ENCODE results near the gene OR52E4. TPM values are rescaled to one million over a fixed set of nuclear protein-coding genes. Genes with fewer than 3 reads are reported as not detected.

OR52E4 gene
- total RNA-seq, 1 experiment from 2014 or later = not detected

DNA sequence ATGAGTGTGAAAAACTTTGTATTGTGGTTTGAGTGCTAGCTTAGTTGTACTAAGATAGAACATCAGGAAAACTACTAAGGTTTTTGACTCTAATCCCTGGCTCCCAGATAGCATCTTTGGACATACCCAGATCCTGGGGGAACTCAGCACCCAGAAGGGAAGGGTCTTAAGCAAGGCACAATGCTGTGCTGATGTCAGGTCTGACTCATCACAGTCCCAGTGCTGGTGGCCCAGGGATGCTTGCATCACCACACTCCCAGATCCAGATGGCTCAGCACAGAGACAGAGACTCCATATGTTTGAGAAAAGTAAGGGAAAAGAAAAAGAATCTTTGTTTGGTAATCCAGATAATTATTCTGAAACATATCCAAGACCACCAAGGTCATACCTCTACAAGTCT lies 43.4 kb downstream of the OR52E4 start:
- Mint-ChIP-seq H3K9me3 (peaks cover 63% of the 10 kb centered on the region), H3K27ac (no peak overlapping the region), H3K36me3 (peaks cover 16% of the 10 kb centered on the region), H3K4me1 (no peaks in the 10 kb centered on the region), H3K4me3 (no peak overlapping the region), H3K27me3 (ENCODE audit: low read depth) (peaks cover 6% of the 10 kb centered on the region)
- TF ChIP-seq, protein P1, sequence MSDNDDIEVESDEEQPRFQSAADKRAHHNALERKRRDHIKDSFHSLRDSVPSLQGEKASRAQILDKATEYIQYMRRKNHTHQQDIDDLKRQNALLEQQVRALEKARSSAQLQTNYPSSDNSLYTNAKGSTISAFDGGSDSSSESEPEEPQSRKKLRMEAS (CRISPR knock-in tag; IDR thresholded peaks at IDR 0.05) = no peak
- TF ChIP-seq, protein P2, sequence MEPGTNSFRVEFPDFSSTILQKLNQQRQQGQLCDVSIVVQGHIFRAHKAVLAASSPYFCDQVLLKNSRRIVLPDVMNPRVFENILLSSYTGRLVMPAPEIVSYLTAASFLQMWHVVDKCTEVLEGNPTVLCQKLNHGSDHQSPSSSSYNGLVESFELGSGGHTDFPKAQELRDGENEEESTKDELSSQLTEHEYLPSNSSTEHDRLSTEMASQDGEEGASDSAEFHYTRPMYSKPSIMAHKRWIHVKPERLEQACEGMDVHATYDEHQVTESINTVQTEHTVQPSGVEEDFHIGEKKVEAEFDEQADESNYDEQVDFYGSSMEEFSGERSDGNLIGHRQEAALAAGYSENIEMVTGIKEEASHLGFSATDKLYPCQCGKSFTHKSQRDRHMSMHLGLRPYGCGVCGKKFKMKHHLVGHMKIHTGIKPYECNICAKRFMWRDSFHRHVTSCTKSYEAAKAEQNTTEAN (CRISPR knock-in tag; IDR thresholded peaks at IDR 0.05) = no peak
- TF ChIP-seq, protein P3, sequence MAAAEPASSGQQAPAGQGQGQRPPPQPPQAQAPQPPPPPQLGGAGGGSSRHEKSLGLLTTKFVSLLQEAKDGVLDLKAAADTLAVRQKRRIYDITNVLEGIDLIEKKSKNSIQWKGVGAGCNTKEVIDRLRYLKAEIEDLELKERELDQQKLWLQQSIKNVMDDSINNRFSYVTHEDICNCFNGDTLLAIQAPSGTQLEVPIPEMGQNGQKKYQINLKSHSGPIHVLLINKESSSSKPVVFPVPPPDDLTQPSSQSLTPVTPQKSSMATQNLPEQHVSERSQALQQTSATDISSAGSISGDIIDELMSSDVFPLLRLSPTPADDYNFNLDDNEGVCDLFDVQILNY (CRISPR knock-in tag; IDR thresholded peaks at IDR 0.05) = no peak
- TF ChIP-seq, protein P4, sequence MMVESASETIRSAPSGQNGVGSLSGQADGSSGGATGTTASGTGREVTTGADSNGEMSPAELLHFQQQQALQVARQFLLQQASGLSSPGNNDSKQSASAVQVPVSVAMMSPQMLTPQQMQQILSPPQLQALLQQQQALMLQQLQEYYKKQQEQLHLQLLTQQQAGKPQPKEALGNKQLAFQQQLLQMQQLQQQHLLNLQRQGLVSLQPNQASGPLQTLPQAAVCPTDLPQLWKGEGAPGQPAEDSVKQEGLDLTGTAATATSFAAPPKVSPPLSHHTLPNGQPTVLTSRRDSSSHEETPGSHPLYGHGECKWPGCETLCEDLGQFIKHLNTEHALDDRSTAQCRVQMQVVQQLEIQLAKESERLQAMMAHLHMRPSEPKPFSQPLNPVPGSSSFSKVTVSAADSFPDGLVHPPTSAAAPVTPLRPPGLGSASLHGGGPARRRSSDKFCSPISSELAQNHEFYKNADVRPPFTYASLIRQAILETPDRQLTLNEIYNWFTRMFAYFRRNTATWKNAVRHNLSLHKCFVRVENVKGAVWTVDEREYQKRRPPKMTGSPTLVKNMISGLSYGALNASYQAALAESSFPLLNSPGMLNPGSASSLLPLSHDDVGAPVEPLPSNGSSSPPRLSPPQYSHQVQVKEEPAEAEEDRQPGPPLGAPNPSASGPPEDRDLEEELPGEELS (CRISPR knock-in tag; IDR thresholded peaks at IDR 0.05) = no peak
- TF ChIP-seq, protein P5, sequence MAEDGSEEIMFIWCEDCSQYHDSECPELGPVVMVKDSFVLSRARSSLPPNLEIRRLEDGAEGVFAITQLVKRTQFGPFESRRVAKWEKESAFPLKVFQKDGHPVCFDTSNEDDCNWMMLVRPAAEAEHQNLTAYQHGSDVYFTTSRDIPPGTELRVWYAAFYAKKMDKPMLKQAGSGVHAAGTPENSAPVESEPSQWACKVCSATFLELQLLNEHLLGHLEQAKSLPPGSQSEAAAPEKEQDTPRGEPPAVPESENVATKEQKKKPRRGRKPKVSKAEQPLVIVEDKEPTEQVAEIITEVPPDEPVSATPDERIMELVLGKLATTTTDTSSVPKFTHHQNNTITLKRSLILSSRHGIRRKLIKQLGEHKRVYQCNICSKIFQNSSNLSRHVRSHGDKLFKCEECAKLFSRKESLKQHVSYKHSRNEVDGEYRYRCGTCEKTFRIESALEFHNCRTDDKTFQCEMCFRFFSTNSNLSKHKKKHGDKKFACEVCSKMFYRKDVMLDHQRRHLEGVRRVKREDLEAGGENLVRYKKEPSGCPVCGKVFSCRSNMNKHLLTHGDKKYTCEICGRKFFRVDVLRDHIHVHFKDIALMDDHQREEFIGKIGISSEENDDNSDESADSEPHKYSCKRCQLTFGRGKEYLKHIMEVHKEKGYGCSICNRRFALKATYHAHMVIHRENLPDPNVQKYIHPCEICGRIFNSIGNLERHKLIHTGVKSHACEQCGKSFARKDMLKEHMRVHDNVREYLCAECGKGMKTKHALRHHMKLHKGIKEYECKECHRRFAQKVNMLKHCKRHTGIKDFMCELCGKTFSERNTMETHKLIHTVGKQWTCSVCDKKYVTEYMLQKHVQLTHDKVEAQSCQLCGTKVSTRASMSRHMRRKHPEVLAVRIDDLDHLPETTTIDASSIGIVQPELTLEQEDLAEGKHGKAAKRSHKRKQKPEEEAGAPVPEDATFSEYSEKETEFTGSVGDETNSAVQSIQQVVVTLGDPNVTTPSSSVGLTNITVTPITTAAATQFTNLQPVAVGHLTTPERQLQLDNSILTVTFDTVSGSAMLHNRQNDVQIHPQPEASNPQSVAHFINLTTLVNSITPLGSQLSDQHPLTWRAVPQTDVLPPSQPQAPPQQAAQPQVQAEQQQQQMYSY (CRISPR knock-in tag; IDR thresholded peaks at IDR 0.05) = no peak
- ATAC-seq (no peak), DNase-seq (ENCODE audit: low spot score) (no peak)
- ChIA-PET CTCF (no interaction called here), POLR2A (no interaction called here)

DNA sequence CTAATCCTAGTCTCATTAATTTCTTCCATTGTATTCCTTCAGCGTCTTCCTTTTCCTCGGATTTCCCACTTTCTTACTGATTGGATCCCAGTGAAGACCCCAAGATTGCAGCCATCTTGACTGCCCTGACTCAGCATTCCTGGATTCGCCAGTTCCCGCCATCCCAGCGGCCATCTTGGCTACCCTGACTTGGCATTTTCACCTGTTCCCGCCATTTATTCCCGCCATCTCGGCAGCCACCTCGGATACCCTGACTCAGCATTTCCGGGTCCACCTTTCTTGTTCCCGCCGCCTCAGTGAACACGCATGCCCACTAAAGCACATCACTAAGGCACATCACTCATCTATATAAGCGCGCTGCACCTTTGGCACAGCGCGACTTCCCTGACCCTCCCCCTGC lies 47.8 kb downstream of the OR52E4 start:
- ChIA-PET CTCF (no interaction called here), POLR2A (no interaction called here)
- Mint-ChIP-seq H3K36me3 (peaks cover 26% of the 10 kb centered on the region), H3K9me3 (peaks cover 71% of the 10 kb centered on the region), H3K4me3 (no peak overlapping the region), H3K27me3 (ENCODE audit: low read depth) (peaks cover 17% of the 10 kb centered on the region), H3K27ac (no peak overlapping the region), H3K4me1 (no peaks in the 10 kb centered on the region)
- TF ChIP-seq, protein P6, sequence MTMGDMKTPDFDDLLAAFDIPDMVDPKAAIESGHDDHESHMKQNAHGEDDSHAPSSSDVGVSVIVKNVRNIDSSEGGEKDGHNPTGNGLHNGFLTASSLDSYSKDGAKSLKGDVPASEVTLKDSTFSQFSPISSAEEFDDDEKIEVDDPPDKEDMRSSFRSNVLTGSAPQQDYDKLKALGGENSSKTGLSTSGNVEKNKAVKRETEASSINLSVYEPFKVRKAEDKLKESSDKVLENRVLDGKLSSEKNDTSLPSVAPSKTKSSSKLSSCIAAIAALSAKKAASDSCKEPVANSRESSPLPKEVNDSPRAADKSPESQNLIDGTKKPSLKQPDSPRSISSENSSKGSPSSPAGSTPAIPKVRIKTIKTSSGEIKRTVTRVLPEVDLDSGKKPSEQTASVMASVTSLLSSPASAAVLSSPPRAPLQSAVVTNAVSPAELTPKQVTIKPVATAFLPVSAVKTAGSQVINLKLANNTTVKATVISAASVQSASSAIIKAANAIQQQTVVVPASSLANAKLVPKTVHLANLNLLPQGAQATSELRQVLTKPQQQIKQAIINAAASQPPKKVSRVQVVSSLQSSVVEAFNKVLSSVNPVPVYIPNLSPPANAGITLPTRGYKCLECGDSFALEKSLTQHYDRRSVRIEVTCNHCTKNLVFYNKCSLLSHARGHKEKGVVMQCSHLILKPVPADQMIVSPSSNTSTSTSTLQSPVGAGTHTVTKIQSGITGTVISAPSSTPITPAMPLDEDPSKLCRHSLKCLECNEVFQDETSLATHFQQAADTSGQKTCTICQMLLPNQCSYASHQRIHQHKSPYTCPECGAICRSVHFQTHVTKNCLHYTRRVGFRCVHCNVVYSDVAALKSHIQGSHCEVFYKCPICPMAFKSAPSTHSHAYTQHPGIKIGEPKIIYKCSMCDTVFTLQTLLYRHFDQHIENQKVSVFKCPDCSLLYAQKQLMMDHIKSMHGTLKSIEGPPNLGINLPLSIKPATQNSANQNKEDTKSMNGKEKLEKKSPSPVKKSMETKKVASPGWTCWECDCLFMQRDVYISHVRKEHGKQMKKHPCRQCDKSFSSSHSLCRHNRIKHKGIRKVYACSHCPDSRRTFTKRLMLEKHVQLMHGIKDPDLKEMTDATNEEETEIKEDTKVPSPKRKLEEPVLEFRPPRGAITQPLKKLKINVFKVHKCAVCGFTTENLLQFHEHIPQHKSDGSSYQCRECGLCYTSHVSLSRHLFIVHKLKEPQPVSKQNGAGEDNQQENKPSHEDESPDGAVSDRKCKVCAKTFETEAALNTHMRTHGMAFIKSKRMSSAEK (CRISPR knock-in tag; IDR thresholded peaks at IDR 0.05; ENCODE audit: borderline replicate concordance) = no peak
- TF ChIP-seq MYBL2 (CRISPR knock-in tag; IDR thresholded peaks at IDR 0.05) = no peak
- TF ChIP-seq NFE2L1 (CRISPR knock-in tag; IDR thresholded peaks at IDR 0.05) = 0 out of 2 replicates have a peak, but pooled peaks have one; percentile 29
- TF ChIP-seq GABPB1 (CRISPR knock-in tag; IDR thresholded peaks at IDR 0.05) = no peak
- DNase-seq (ENCODE audit: low spot score) = no peak
- ATAC-seq = no peak

DNA sequence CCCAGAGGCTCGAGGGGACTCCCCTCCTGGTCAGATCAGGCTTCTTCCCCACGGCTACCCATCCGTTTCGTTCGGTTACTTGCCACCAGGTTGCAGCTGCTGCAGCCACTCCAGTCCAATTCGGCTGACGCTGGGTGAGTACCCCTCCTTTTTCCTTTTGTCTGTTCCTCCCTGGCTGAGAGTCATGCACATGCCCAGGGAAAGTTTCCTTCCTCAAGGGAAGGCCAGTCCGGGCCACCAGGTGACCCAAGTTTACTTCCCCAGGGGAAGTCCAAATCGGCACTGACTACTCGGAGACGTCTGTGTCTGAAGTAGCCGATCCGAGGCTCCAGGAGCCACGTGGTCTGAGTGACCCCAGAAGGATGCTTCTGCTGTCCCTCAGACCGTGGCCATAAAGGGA lies 48.4 kb downstream of the OR52E4 start:
- POLR2A ChIA-PET = no interaction called here
- CTCF ChIA-PET = no interaction called here
- Mint-ChIP-seq H3K27me3 (ENCODE audit: low read depth) (peaks cover 17% of the 10 kb centered on the region), H3K4me3 (no peak overlapping the region), H3K4me1 (no peaks in the 10 kb centered on the region), H3K9me3 (peaks cover 74% of the 10 kb centered on the region), H3K36me3 (peaks cover 26% of the 10 kb centered on the region), H3K27ac (no peak overlapping the region)
- DNase-seq (ENCODE audit: low spot score) (no peak), ATAC-seq (no peak)
- TF ChIP-seq FOXP1 (CRISPR knock-in tag; IDR thresholded peaks at IDR 0.05; ENCODE audit: borderline replicate concordance) = no peak
- TF ChIP-seq, protein P7, sequence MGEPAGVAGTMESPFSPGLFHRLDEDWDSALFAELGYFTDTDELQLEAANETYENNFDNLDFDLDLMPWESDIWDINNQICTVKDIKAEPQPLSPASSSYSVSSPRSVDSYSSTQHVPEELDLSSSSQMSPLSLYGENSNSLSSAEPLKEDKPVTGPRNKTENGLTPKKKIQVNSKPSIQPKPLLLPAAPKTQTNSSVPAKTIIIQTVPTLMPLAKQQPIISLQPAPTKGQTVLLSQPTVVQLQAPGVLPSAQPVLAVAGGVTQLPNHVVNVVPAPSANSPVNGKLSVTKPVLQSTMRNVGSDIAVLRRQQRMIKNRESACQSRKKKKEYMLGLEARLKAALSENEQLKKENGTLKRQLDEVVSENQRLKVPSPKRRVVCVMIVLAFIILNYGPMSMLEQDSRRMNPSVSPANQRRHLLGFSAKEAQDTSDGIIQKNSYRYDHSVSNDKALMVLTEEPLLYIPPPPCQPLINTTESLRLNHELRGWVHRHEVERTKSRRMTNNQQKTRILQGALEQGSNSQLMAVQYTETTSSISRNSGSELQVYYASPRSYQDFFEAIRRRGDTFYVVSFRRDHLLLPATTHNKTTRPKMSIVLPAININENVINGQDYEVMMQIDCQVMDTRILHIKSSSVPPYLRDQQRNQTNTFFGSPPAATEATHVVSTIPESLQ (CRISPR knock-in tag; IDR thresholded peaks at IDR 0.05) = no peak
- TF ChIP-seq IRF2 (CRISPR knock-in tag; IDR thresholded peaks at IDR 0.05; ENCODE audit: borderline replicate concordance, low read depth) = no peak
- TF ChIP-seq, protein P6 (CRISPR knock-in tag; IDR thresholded peaks at IDR 0.05; ENCODE audit: borderline replicate concordance) = no peak
